Keratinocyte (primary cell): Measurements from ENCODE around the gene ANKS1B. TPM values are rescaled to one million over a fixed set of nuclear protein-coding genes. Genes with fewer than 3 reads are reported as not detected.

Source experiments
- DNase-seq: peaks from one replicate; pipeline ENCODE4 v3.0.0-alpha.2; 2011; ENCODE audit warnings: low read depth, missing footprints, low spot score
- FAIRE-seq: peaks from 2 replicates; lab custom pipeline; 2011; peaks lifted over from hg19 to GRCh38; lab: Jason Lieb, UNC
- H2AFZ ChIP-seq: 2 replicates; pipeline ENCODE4 v1.6.0; 2012; ENCODE audit warnings: low read length, control low read depth, inconsistent platforms; ENCODE audit not compliant: control insufficient read depth
- H3K27ac ChIP-seq: 2 replicates; pipeline ENCODE4 v1.5.1; 2011; ENCODE audit warnings: low read length; ENCODE audit not compliant: control insufficient read depth, insufficient read depth
- H3K27me3 ChIP-seq: 3 replicates; pipeline ENCODE4 v1.6.0; 2011; ENCODE audit warnings: low read length; ENCODE audit not compliant: control insufficient read depth, insufficient read depth; ENCODE audit errors: extremely low read depth
- H3K36me3 ChIP-seq, 2 experiments: 2 replicates in 1 of 2; 3 replicates in 1 of 2; pipeline ENCODE4 v1.5.1; 2011; ENCODE audit warnings: low read length in 2 of 2, mild to moderate bottlenecking in 1 of 2; ENCODE audit not compliant: control insufficient read depth in 2 of 2, insufficient read depth in 2 of 2; ENCODE audit errors: extremely low read depth in 1 of 2
- H3K4me1 ChIP-seq: 3 replicates; pipeline ENCODE4 v1.5.1; 2011; ENCODE audit warnings: low read length; ENCODE audit not compliant: control insufficient read depth, insufficient read depth; ENCODE audit errors: extremely low read depth
- H3K4me2 ChIP-seq: 3 replicates; pipeline ENCODE4 v1.6.0; 2011; ENCODE audit warnings: low read depth, low read length; ENCODE audit not compliant: control insufficient read depth, insufficient read depth; ENCODE audit errors: extremely low read depth
- H3K4me3 ChIP-seq, 3 experiments: fragments of 200-600 bp in 1 of 3; sonication (generic) in 1 of 3; 2 replicates in 2 of 3; 3 replicates in 1 of 3; pipeline ENCODE4 v1.5.1; 2011 to 2016; ENCODE audit warnings: low read length in 3 of 3, mild to moderate bottlenecking in 3 of 3, control low read depth in 2 of 3, inconsistent platforms in 1 of 3, low read depth in 1 of 3, mixed read lengths in 1 of 3, mixed run types in 1 of 3, moderate library complexity in 1 of 3; ENCODE audit not compliant: control insufficient read depth in 2 of 3, insufficient read depth in 2 of 3; ENCODE audit errors: extremely low read depth in 1 of 3
- H3K79me2 ChIP-seq: 2 replicates; pipeline ENCODE4 v1.6.0; 2012; ENCODE audit warnings: low read length; ENCODE audit not compliant: control insufficient read depth, insufficient read depth
- H3K9ac ChIP-seq: 3 replicates; pipeline ENCODE4 v1.6.0; 2011; ENCODE audit warnings: low read length; ENCODE audit not compliant: control insufficient read depth, insufficient read depth; ENCODE audit errors: extremely low read depth
- H3K9me1 ChIP-seq: 3 replicates; pipeline ENCODE4 v1.6.0; 2011; ENCODE audit warnings: low read length; ENCODE audit not compliant: control insufficient read depth, insufficient read depth; ENCODE audit errors: extremely low read depth
- H3K9me3 ChIP-seq: 2 replicates; pipeline ENCODE4 v1.5.1; 2012; ENCODE audit warnings: low read depth, low read length; ENCODE audit not compliant: control insufficient read depth
- H4K20me1 ChIP-seq: 3 replicates; pipeline ENCODE4 v1.6.0; 2011; ENCODE audit warnings: low read length; ENCODE audit not compliant: control insufficient read depth, insufficient read depth; ENCODE audit errors: extremely low read depth
- CTCF ChIP-seq, 3 experiments: IDR thresholded peaks in 1 of 3; conservative IDR thresholded peaks in 1 of 3; optimal IDR thresholded peaks in 1 of 3; 2 replicates in 2 of 3; 3 replicates in 1 of 3; pipeline versions ENCODE3 to v1.5.1; 2011; ENCODE audit warnings: low read length in 3 of 3, mild to moderate bottlenecking in 3 of 3, moderate library complexity in 2 of 3, control low read depth in 1 of 3, inconsistent platforms in 1 of 3; ENCODE audit not compliant: insufficient read depth in 2 of 3; ENCODE audit errors: extremely low read depth in 1 of 3
- EZH2 ChIP-seq: IDR thresholded peaks from one replicate; pipeline ENCODE4 v1.6.1; 2012; ENCODE audit warnings: inconsistent platforms, mild to moderate bottlenecking, low read length, moderate library complexity
- dilution Hi-C: fragments of 300-500 bp; cut with MboI; formaldehyde crosslinking; loops from one replicate; pipeline ENCODE4 v1.7.0; 2020; ENCODE audit warnings: low sequenced_read_pairs; ENCODE audit not compliant: extremely low pct_ligation_motif_present
- polyA plus RNA-seq, 5 experiments: library from polyadenylated mRNA; depleted of rRNA in 3 of 5; stranded (reverse) in 3 of 5; stranded (forward) in 1 of 5; unstranded in 1 of 5; fragments of >200 nt; gene quantifications; 1 replicate in 1 of 5; 2 replicates in 3 of 5; 3 replicates in 1 of 5; pipeline versions ENCODE4 v1.2.1 to v1.2.3, GENCODE V29; 2011 to 2012; ENCODE audit warnings: missing spikeins in 2 of 5, low read depth in 1 of 5, low replicate concordance in 1 of 5

ANKS1B gene
- polyA plus RNA-seq, 1 donor (not counting 4 experiments of a cell fraction or from before 2014, with no cell fraction given), result not detected

DNA sequence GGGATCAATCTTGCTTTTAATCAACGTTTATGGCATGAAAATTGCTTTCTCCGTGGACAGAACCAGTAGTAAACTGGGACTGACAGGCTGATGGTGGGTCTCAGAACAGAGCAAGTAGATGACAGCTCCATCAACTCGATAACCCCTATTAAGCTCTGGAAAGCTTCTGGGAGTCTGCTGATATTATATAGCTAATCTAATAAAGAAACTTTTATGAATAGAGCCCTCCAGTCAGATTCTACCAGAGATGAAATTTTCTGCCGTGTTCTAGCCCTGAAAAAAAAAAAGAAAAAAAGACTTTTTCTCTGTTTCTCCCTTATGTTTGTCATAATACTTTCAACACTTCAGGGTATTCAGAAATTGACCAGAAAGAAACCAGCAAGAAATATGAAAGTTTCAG, 1168.0 kb downstream of the ANKS1B start:
- Histone ChIP-seq H3K4me3 (no peak overlapping the region), H3K9me1 (no peaks in the 10 kb centered on the region), H3K27me3 (no peaks in the 10 kb centered on the region), H2AFZ (no peak overlapping the region), H3K4me2 (no peak overlapping the region), H3K27ac (no peak overlapping the region), H3K36me3 (no peaks in the 10 kb centered on the region), H4K20me1 (no peaks in the 10 kb centered on the region), H3K9me3 (no peaks in the 10 kb centered on the region), H3K79me2 (no peaks in the 10 kb centered on the region), H3K4me1 (no peaks in the 10 kb centered on the region), H3K9ac (no peak overlapping the region)
- no peak for FAIRE-seq
- DNase-seq, result no peak
- no peak for TF ChIP-seq EZH2
- dilution Hi-C loops, result no loop called here

- FAIRE-seq (no peak), DNase-seq (no peak)
- dilution Hi-C loops, result no loop called here
- Histone ChIP-seq H3K9me3 (no peaks in the 10 kb centered on the region), H2AFZ (no peak overlapping the region), H3K27me3 (no peaks in the 10 kb centered on the region), H3K27ac (no peak overlapping the region), H3K4me2 (no peak overlapping the region), H4K20me1 (no peaks in the 10 kb centered on the region), H3K9me1 (no peaks in the 10 kb centered on the region), H3K79me2 (no peaks in the 10 kb centered on the region), H3K9ac (no peak overlapping the region), H3K4me3 (no peak overlapping the region), H3K36me3 (no peaks in the 10 kb centered on the region), H3K4me1 (no peaks in the 10 kb centered on the region)
- TF ChIP-seq CTCF (optimal IDR thresholded peaks at IDR 0.05 in 1 of 3, IDR thresholded peaks at IDR 0.05 in 1 of 3, conservative IDR thresholded peaks at IDR 0.05 in 1 of 3; ENCODE audit: extremely low read depth in 1 of 3, insufficient read depth in 2 of 3, low read length in 3 of 3) (no peak), EZH2 (no peak)
Measured at GRCh38 chr12:98814254-98814653, 1170.5 kb downstream of the ANKS1B start.

- dilution Hi-C loops, result no loop called here
- FAIRE-seq, result no peak
- H3K27me3 ChIP-seq, result no peaks in the 10 kb centered on the region
Measured at GRCh38 chr12:98812225-98812624, 1172.5 kb downstream of the ANKS1B start.

More at GRCh38 chr12:98812225-98812624, 1172.5 kb downstream of the ANKS1B start:
- TF ChIP-seq CTCF (optimal IDR thresholded peaks at IDR 0.05 in 1 of 3, IDR thresholded peaks at IDR 0.05 in 1 of 3, conservative IDR thresholded peaks at IDR 0.05 in 1 of 3; ENCODE audit: extremely low read depth in 1 of 3, insufficient read depth in 2 of 3, low read length in 3 of 3), result no peak
- TF ChIP-seq EZH2, result no peak
- Histone ChIP-seq H3K9me1 (no peaks in the 10 kb centered on the region), H4K20me1 (no peaks in the 10 kb centered on the region), H3K4me2 (no peak overlapping the region), H2AFZ (no peak overlapping the region), H3K4me3 (no peak overlapping the region), H3K79me2 (no peaks in the 10 kb centered on the region), H3K9ac (no peak overlapping the region), H3K36me3 (no peaks in the 10 kb centered on the region), H3K27ac (no peak overlapping the region), H3K9me3 (no peaks in the 10 kb centered on the region), H3K4me1 (no peaks in the 10 kb centered on the region)
- DNase-seq, result no peak
